M059J (cell line): ENCODE results near the gene C6orf89. TPM values are rescaled to one million over a fixed set of nuclear protein-coding genes. Genes with fewer than 3 reads are reported as not detected.
A peak's percentile ranks its signal among the peaks of the same experiment; 100 is the strongest.

Source experiments
- DNase-seq: peaks from one replicate; pipeline ENCODE4 v3.0.0-alpha.2; 2012; ENCODE audit warnings: low read depth
- total RNA-seq: library from RNA; depleted of rRNA; stranded (reverse); fragments of >200 nt; shearing (Covaris generic); gene quantifications from 2 replicates; pipeline ENCODE4 v1.2.3, GENCODE V29; 2014

C6orf89 gene
- total RNA-seq, 1 experiment from 2014 or later = 91.1 TPM

DNA sequence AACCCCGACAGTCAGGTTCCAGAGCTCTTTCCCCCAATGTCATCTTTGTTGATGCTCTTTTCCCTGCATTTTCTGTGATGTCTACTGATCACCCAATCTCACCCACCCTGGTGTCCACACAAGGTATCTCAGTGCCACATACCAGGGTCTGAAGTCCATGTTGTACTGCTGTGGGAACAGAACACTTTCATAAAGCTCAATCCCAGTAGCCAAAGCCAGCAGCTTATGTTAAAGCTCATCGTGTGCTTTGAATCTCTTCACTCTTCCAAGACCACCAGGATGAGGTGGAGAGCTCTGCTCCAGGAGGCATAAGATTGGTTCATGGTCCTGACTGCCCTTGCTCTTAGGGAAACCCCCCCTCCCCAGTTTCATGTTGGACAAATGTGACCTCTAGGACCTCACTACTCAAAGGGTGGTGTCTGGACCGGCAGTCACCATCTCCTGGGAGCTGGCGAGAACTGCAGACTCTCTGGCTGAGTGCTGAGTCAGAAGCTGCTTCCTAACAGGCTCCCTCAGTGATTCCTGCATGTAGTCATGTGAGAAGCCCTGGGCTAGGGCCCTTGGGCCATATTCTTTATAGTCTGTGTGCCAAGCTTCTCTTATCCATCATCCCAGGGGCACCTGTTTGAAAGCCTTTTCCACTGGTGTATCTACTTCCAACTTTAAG is 33.1 kb upstream of the C6orf89 start:
- DNase-seq = peak; percentile 94

DNA sequence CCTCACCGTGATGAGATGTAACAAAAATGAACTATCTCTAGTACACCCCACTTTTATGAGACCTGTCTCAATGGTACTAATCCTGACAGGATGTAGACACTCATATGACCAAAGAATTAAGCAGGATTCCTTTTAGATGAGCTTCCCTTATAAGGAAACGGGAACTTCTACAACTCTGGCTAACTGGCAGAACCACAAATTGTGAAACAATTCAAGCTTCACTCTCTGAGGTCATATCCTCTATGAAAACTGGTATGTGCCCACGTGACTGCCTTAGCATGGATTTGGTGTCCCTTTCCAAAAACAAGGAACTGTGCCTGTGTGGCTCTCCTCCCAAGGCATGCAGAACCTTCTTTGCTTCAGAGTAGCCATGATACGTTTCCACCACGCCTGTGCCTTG is 32.4 kb upstream of the C6orf89 start:
- peak; percentile 98 for DNase-seq

DNA sequence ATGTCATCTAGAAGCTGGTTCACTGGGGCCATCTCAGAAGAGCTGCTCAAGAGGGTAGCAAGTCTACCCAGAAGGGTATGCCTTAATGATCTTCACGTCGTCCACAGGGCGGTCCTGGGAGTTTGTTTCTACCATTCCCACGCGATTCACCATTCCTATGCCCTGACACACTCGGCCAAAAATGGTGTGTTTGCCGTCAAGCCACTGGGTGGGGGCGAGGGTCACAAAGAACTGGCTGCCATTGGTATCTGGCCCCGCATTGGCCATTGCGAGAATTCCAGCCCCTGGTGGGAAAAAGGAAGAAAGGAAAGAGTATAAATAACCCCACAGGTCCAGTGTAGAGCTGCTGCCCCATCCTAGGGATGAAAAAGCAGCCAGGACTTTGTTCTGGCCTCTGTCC is 30.0 kb upstream of the C6orf89 start:
- no peak for DNase-seq

DNA sequence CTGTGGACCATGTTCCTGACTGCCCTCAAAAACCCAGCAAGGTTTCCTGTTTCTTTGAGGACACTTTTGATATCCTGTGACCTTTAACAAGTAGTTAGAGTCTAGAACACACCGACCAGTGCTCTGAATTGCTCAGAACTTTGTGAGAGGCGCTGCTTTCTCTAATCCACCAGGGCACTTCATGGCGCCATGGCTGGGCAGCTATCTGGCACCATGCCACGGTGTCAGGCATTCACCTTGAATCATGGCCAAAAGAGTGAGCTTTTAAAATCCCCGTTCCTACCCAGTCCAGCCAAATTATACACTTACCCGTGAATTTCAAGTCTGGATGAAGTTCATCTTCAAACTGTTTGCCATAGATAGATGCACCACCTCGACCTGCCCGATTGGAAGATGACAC is 29.5 kb upstream of the C6orf89 start:
- DNase-seq = peak; percentile 39

DNA sequence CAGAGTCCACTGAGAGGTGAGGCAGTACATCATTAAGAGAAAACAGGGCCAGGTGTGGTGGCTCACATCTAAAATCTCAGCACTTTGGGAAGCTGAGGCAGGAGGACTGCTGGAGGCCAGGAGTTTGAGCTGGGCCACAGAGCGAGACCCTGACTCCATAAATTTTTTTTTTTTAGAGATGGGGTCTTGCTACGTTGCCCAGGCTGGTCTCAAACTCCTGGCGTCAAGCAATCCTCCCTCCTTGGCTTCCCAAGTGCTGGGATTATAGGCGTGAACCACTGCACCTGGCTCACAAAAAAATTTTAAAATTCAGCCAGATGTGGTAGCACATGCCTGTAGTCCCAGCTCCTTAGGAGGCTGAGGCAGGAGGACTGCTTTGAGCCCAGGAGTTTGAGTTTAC is 28.4 kb upstream of the C6orf89 start:
- DNase-seq = no peak

DNA sequence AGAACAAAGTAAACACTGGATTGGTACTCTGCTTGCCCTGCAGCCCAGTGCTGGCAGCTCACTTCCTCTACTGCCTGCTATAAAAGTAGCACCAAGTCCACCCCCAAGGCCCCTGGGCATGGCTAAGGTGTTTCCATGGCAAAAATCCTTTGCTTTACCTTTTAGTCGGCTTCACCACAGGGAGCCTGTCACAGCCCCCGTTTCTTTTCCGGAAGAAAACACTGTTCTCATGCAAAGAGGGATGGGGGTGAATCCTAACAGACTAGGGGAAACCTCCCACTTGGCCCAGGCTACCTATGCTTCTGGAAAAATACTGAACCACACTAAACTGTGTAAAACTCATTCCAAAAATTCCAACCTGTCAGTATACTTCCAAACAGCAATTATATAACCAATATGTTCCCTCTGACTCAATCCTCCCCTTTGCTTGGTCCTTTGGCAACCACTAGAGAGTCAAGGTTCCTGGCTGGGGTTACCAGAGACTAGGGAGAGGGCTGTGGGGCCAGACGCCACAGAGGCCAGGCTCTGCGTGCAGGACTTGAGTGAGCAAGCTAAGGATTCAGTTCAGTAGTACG is 27.3 kb upstream of the C6orf89 start:
- DNase-seq = peak; percentile 99

DNA sequence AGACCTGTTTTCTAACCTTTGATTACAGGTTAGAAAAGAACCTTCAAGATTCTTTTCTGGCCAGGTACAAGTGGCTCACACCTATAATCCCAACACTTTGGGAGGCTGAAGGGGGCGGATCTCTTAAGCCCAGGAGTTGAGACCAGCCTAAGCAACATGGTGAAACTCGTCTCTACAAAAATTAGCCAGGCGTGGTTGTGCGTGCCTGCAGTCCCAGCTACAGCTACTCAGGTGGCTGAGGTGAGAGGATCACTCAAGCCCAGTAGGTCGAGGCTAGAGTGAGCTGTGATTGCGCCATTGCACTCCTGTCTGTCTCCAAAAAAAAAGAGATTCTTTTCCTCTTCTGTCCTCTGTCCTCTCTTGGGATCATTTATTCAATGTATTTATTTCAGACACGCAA is 25.6 kb upstream of the C6orf89 start:
- no peak for DNase-seq

DNA sequence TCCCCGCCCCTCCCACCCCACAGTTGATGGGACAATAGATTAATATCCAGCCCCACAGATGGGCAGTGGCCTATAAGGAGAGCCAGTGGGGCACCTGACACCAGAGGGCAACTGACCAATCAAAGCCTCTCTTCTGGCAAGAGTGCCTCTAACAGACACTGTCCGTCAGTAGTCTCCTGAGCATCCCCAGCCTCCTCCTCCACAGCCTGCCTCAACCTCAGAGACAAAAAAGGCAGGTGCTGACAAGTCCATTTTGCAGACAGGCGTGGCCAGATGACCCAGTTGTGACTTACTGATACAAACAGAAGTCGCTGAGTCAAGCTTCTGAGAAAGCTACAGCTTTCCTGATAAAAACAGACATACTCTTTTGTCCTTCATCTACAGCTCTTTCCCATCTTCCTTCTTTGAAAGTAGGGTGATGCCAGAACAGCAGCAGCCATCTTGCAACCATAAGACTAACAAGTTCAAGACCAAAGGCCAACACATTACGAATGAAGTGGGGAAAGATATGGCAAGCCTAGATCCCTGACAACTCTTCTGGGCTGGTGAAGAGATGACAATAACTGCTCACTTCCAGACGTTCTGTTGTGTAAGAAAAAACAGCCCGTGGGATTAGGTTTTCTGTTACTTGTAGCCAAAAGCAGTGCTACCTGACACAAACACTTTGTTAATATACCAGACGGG is 23.4 kb upstream of the C6orf89 start:
- no peak for DNase-seq

DNA sequence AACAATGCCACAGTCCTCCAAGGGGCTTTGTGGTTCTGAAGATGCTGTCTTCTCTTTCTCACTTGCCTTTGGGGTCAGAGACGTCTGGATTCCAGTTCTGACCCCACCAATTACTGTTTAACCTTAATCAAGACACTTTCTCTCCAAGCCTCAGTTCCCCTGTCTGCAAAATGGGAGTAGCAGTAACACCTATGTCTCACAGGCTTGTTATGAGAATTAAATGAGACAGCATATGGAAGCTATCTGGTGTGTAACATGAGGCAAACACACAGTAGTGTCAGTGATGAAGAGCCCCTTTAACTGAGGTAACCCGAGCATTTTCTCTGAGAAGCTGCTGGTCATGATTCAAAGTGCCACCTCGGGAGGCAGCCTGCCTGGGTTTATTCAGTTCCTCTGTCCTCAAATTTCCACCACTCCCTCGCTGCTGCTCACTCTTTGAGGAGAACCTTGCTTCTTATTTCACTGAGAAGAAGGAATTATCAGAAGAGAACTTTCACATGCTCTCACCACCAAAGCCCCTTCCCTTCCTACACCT is 22.8 kb upstream of the C6orf89 start:
- no peak for DNase-seq

DNA sequence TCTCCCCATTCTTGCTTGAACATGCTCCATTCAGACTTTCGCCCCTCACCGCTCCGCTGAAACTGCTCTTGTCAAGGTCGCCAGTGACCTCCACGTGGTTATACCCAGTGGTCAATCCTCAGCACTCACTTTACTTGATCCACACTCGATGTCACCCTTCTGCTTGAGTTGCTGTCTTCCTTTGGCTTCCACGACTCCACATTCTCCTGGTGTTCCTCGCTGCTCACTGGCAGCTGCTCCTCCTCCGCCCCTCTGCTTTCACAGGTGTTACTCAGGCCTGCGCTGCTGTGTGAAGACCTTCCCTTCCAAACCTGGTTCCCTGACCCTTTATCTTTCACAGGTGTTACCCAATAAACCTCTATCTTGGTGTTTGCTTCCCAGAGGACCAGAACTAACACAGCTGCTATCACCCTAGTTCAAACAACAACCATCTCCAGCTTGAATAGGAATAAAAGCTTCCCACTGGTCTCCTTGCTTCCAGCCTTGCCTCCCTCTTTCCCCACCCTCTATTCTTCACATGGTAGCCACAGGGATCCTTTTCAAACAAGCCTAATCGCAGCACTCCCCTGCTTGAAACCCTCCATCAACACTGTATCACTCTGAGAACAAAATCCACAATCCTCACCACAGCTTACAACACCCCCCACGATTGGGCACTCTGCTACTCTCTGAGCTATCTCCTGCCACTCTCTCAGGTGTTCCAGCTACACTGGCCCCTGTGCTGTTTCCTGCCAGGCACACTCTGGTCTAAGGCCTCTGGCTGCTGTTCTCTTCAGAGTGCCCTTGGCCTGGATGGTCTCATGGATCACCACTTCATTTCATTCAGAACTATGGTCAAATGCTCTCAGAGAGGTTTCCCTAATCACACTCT is 21.8 kb upstream of the C6orf89 start:
- no peak for DNase-seq

DNA sequence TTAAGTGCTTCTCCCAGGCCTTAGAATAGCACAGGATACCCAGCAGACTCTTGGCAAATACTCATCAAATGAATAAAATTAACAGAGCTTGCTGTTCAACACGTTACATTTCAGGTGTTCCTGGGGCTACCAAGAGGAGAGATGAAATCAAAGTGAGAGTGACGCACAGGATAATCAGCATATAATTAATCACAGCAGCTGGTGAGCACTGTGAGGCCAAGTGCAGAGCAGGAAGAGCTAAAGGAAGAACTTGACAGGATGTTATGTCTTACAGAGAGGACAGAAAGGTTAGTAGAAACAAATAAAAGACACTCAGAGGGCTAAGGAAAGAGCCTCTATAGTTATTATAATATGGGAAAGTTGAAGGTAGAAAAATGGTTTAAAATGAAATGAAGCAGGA is 19.9 kb upstream of the C6orf89 start:
- no peak for DNase-seq

DNA sequence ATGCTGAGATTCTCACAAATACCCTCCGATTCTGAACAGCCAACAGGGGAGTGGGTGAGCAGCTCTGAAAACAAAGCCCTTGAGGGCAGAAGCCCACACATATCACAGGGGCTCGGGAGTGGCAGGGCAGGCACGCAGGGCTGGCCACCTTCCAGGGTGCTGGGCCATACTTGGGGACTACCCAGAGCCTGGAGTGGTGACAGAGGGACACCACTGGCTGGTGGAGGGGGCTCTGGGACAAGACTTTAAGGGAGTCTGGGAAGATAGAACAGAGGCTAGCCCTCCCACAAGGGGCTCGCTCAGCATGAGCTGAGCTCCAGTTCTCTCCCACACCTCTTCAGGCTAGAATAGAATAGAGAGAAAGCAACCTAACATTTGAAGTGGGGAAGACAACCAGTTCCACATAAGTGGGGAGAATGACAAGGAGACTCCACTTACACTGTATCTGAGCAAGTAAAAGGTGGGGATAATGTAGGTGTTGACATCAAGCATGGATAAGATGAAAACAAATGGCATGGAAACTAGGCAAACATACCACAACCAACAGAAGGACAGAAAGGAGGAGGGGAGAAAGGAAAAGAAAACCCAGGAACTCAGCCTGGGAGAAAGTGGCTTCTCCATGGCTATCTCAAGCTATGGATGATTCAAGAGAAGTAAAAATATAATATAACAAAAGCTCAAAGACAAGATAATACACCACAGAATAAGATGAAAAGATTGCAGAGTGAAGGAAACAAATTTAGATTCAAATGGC is 18.1 kb upstream of the C6orf89 start:
- no peak for DNase-seq

DNA sequence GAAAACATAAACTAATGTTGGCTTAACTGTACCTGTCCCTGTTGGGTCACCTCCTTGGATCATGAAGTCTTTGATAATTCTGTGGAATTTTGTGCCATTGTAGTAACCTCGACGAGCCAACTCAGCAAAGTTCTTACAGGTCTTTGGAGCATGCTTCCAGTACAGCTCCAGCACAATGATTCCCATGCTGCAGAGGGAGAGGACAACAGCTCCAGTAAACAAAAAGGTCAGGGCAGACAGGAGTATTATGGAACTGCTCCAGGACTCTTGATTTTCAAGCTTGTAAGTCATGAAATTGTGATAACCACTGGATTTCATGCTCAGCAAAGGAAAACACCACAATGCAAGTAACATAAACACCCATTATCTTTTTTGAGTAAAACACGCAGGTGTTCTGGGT is 14.1 kb upstream of the C6orf89 start:
- DNase-seq = no peak

DNA sequence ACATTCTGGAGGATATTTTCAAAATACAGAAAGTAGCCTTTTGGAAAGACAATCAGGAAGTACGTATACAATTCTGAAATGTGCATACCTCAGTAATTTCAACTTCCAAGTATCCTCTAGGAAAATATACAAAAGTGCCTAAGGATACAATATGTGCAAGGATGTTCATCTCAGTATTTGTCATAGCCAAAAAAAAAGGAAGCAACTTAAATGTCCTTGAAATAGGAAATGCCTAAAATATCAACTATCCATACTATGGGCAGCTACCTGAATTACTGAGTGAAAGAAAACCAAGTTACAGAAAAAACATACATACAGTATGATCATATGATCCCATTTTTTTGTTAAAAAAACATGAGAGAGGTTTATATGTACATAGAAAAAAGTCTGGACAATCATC is 12.6 kb upstream of the C6orf89 start:
- DNase-seq = no peak

DNA sequence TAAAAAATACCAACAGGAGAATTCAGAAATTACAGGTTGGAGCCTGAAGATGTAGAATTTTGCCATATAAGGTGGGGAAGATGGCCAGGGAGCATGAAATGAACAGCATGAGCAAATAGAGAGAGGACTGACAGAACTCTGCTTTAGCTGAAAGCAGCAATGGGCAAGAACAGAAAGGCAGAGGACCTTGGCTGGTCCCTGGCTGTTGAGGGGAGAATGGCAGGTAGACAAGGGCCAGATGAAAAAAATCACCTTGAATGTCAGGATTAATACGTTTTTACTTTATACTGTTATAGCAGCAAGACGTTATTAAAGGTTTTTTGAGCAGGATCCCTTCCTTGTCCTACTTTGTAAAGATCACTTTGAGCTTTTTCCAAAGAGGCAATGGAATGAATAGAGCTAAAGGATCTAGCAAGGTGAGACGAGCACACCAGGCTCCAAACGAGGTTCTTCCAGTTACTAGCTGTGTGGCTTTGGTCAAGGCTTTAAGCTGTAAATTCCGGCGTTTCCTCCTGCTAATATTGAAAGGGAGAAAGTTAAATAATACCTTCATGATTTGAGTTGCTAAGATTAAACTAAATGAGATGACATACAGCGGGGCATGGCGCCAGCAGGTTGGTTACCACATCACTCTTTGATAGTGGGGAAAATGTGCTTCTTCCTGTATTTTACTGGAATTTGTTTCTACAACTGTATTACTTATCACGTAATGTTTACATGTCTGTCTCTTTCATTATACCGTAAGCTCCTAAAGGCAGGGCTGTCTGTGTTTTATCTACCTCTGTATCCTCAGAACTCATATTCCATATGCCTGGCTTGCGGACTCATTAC is 11.9 kb upstream of the C6orf89 start:
- DNase-seq = peak; percentile 50

DNA sequence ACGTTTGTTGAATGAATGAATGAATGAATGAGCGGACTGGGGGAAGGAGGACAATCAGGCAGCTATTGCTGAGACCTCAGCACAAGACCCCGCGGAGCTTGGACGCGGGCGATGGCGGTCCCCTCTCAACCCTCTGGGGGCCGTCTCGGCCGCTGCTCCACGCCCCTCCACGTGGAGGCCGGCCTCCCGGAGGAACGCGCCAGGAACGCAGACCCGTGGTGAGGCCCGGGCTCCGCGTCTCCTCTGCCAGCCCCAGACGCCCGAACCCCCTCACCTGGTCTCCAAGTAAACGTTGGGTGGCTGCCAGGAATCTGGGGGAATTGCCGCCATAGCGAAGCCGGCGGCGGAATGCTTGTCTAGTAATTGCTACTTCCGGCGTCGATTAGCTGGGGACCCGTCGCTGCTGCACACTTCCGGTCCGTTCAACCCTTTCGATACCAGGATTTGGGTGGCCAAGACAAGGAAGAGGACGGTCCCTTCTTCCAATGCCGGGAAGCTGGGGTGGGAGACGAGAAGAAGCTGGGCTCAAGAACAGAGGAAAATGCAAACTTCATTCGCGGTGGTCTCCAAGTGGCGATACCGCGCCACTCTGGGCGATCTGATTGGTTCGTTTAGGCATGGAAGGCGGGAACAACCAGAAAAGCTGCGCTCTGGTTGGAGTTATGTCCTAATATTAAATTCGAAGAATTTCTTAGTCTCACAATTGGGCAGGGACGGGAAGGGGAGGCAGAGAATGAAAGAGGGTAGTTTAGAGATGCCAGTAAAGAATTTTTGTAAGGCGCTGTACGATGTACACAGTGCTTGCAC is 11.1 kb upstream of the C6orf89 start, which contains the start of gene PPIL1:
TSS of gene PPIL1 (minus strand) at position 361 of the 807 bp plus-strand sequence. CDS start at position 330, 31 bp downstream.
- peak; percentile 92 for DNase-seq

DNA sequence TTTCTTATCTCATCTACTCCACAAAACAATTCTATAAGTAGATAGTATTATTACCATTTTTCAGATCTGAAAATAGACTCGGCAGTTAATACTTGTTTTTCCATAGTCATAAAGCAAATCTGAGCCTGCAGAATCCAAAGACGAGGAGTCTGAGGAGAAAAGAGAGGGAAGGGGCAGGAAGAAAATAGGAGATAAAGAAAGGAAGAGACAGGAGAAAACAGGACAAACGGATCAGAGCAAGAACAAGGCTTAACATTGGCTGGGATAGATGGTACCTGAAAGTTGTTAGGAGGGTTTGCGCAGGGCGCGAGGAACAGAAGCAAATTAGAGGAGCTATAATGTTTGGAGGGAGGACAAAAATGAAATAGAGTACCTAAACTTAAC is 10.5 kb upstream of the C6orf89 start:
- DNase-seq = no peak

DNA sequence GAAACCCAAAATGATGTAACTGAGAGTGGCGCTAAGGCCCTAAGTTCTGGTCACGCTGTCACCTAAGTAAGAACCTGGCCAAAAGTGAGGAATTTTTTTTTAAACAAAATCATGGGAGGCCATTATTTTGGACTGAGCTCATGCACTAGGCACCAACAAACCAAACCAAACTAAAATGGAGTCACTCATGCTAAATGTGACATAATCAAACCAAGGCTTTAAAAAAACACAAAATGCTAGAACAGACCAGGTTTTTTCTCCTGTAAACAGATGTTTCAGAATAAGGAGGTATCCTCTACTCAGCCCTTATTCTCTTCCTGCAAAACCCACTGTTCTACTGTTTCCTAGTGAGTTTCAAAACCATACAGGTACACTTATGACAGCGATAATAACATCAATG is 1.1 kb upstream of the C6orf89 start:
- DNase-seq = no peak

DNA sequence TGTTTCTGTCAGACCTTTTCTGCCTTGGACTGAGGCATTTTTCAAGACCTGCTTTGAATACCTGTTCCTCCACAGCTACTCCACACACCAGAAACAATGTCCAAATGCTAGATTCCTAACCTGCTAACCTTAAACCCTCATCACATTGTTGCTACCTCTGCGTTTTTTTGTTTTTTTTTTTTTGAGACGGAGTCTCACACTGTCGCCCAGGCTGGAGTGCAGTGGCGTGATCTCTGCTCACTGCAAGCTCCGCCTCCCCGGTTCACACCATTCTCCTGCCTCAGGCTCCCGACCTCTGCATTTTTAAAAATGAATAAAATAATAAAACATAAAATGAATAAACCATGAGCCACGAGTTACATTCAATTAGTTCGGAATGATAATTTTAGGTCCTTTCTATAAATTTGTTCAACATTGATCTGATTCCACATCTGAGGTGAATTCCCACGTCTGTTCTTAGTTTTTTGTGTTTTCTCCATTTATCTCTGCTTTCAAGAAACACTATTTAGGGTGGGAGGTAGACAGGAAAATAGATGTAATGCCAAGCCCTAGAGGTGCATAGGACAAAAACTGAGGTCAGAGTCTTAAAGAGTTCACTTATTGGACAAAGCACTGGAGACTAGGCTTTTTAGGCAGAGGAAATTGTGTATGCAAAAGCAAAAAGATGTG is 1.3 kb downstream of the C6orf89 start:
- DNase-seq = no peak
